Measurements from ENCODE around the gene ITGA2B.

- TF ChIP-seq CTCF (IDR thresholded peaks at IDR 0.05; ENCODE audit: low read depth, low read length) (no peak), EZH2phosphoT487 (IDR thresholded peaks at IDR 0.05; ENCODE audit: low read depth) (no peak)
These were observed 31.4 kb downstream of the ITGA2B start for GRCh38 chr17:44358066-44358465.

Measured in OCI-LY3 (cell line).